GM19099 (cell line): Measurements from ENCODE around the gene KCTD15.

Experiments used
- POLR2A ChIP-seq: IDR thresholded peaks from 3 replicates; pipeline ENCODE4 v1.6.1; 2011; ENCODE audit warnings: low read depth; ENCODE audit not compliant: insufficient read length; ENCODE audit errors: extremely low read depth

The KCTD15 gene

GRCh38 chr19:33840783-33841182 lies 44.1 kb downstream of the KCTD15 start:
- TF ChIP-seq POLR2A: no peak

- no peak for TF ChIP-seq POLR2A
These were observed 45.0 kb downstream of the KCTD15 start for GRCh38 chr19:33841685-33842084.

- no peak for TF ChIP-seq POLR2A
These were observed 47.8 kb downstream of the KCTD15 start for GRCh38 chr19:33844478-33844877.

GRCh38 chr19:33845498-33845897 lies 48.8 kb downstream of the KCTD15 start:
- TF ChIP-seq POLR2A: no peak

- TF ChIP-seq POLR2A: no peak
These were observed 53.0 kb downstream of the KCTD15 start for GRCh38 chr19:33849551-33850147.

GRCh38 chr19:33859016-33859415 lies 62.3 kb downstream of the KCTD15 start:
- TF ChIP-seq POLR2A: no peak

- TF ChIP-seq POLR2A: no peak
These were observed 63.8 kb downstream of the KCTD15 start for GRCh38 chr19:33860312-33861090.

- no peak for TF ChIP-seq POLR2A
These were observed 65.3 kb downstream of the KCTD15 start for GRCh38 chr19:33861950-33862349.

- no peak for TF ChIP-seq POLR2A
These were observed 66.3 kb downstream of the KCTD15 start for GRCh38 chr19:33862981-33863380.

GRCh38 chr19:33863436-33863835 lies 66.8 kb downstream of the KCTD15 start:
- TF ChIP-seq POLR2A: no peak

GRCh38 chr19:33864311-33864850 lies 67.7 kb downstream of the KCTD15 start:
- no peak for TF ChIP-seq POLR2A

- TF ChIP-seq POLR2A: no peak
These were observed 68.6 kb downstream of the KCTD15 start for GRCh38 chr19:33865306-33865705.
